RKO (cell line): ENCODE results near the gene ZFAND3.

Source experiments
- DNase-seq: peaks from one replicate; pipeline ENCODE4 v3.0.0-alpha.2; 2016; ENCODE audit warnings: low spot score

The ZFAND3 gene

DNA sequence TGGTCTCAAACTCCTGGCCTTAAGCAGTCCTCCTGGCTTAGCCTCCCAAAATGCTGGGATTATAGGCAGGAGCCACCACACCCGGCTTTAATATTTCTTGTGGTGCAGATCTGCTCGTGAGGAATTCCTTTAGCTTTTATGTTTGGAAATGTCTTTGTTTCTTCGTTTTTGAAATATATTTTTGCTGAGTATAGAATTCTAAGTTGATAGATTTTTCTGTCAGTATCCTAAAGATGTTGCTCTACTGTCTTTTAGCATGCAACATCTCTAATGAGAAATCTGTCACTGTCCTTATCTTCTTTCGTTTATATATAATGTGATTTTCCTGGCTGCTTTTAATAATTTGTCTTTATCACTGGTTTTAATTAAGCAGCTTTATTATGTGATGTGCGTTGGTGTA is 75.1 kb downstream of the ZFAND3 start:
- no peak for DNase-seq

DNA sequence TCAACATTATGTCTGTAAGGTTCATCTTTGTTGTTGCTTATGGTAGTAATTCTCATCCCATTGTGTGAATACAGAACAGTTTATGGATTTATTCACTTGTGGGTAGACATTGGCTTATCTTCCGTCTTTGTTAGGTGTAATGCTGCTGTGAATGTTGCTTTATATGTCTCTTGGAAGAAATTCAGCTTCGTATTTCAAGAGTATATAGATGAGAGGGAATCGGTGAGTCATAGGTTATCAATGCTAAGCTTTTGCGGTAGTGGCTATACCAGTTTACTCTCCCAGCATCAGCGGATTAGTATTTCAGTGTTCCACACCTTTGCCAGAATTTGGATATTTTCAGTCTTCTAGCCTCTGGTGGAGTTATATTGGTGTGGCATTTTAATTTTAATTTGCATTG is 77.8 kb downstream of the ZFAND3 start:
- no peak for DNase-seq

DNA sequence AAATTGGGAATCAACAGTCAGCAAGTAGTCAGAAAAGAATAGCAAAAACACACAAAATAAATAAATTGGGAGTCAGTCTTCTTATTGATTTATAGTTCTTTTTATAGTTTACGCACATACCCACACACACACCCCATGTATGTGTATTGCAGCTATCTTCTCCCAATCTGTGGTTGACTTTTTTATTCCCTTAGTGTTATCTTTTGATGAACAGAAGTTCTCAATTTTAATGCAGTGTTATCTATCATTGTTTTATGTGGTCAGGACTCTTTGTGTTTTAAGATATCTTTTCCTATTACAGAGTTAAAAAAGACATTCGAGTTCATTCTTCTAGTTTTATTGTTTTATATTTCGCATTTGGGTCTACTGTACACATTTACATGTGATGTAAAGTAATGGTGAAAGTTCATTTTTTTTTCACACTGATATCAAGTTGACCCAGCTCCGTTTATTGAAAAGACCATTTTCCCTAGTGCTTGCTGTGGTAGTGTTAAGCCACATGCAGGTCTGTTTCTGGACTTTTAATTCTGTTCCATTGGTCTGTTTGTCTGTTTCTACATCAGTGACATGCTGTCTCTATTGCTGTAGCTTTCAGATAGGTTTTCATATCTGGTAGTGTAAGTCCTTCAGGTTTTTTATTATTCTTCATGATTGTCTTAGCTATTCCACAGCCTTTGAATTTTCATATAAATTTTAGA is 78.4 kb downstream of the ZFAND3 start:
- no peak for DNase-seq

DNA sequence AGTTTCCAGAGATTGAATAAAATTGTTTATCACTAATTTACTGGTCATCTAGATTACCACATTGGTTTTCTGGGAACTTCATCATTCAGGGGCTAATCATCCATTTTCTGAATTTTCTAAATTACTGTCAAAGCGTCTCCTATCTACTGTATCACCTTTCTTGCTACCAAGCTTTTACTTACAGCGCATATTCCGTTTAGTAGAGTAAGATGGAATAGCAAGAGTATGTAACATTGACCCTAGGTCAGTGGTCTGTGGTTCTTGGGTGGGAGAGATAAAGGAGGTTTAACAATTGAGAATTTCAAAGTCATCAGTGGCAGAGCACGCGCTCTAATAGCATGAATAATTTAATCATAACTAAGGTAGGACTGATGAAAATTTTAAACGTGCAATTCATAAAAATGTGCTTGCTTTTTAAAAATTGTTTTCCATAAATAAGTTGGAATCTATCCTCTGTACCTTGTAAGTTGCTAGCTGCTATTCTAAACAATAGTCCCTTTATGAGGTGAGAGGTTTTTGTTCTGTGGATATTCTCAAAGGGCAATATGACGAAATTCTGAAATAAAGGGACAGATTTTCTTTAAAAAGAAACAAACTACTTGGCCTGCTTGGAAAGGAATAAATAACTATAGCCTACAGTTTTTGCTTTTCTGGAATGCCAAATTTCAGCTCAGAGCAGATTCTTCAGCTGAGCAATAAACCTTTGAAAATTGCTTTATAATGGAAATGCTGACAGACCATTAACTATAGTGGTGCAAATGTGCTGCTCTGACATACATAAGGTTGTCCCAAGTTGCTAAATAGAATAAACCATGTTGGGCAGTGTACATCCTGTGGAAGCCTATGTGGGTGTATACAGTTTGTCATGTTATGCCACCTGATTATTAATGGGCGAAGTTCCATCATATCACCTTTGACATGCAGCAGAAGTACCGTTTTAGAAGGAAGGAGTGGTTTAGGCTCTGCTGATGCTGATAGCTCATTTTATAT is 84.1 kb downstream of the ZFAND3 start:
- DNase-seq = no peak

DNA sequence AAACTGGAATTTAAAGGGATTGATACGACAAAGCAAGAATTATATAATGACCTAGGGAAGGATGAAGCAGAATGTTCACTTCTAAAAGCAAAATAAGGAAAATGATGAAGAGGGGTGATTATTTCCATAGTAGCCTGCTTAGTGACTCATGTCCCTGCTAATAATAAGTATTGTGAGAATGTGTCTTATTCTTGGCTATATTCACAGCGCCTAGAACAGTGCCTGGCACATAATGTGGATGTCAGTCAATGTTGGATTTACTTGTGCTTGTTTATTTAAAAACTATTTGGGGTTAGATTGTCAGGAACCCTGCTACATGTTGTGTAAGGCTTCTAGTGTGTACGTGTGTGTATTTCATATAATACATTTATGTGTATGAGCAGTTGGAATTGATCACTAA is 85.1 kb downstream of the ZFAND3 start:
- no peak for DNase-seq

DNA sequence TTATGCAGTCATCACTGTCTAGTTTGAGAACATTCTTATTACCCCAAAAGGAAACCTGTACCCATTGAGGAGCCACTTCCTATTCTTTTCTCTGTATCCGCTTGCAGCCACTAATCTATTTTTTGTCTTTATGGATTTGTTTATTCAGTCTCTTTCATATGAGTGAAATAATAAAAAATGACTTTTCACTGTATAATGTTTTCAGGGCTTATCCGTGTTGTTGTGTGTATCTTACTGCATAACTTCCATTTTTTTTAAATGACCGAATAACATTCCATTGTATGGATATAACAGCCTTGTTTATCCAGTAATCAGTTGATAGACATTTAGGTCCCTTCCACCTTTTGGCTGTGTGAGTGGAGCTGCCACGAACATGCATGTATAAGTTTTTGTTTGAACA is 86.6 kb downstream of the ZFAND3 start:
- no peak for DNase-seq

DNA sequence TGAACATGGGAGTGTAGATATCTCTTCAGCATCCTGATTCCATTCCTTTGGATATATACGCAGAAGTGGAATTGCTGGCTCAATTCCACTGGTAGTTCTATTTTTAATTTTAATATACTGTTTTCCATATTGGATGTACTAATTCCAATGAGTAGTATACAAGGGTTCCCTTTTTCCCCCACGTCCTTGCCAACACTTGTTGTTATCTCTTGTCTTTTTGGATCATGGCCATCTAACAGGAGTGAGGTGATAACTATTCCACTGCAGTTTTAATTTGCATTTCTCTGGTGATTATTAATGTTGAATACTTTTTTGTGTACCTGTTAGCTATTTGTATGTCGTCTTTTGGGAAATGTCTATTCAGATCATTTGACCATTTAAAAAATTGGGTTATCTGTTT is 91.5 kb downstream of the ZFAND3 start:
- no peak for DNase-seq

DNA sequence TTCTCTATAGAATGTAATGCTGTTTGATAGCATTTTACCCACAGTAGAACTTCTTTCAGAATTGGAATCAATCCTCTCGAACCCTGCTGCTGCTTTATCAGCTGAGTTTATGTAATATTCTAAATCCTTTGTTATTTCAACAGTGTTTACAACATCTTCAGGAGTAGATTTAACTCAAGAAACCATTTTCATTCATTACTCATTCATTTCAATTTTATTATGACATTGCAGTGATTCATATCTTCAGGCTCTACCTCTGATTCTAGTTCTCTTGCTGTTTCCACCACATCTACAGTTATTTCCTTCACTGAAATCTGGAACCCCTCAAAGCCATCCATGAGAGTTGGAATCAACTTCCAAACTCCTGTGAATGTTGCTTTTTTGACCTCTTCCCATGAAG is 93.7 kb downstream of the ZFAND3 start:
- no peak for DNase-seq

DNA sequence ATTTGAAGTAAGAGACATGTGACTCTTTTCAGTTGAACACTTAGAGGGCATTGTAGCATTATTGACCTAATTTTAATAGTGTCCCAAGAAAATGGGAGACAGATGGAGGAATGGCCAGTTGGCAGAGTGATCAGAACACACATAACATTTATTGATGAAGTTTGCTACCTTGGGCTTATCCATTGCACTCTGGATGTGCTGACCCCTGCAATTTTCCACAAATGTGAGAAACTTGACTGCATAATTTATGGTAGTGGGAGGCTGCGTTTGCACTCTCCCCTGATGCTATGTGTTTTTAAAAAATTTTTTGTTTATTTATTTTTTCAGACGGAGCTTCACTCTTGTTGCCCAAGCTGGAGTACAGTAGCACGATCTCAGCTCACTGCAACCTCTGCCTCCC is 95.9 kb downstream of the ZFAND3 start:
- DNase-seq = no peak

DNA sequence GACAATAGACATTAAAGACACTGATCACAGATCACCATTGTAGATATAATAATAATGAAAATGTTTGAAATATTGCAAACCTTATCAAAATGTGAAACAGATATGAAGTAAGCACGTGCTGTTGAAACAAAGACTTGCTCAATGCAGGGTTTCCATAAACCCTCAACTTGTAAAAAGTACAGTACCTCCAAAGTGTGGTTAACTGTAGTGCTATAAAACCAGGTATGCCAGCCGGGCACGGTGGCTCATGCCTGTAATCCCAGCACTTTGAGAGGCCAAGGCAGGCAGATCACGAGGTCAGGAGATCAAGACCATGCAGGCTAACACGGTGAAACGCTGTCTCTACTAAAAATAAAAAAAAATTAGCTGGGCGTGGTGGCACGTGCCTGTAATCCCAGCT is 96.6 kb downstream of the ZFAND3 start:
- DNase-seq = no peak

DNA sequence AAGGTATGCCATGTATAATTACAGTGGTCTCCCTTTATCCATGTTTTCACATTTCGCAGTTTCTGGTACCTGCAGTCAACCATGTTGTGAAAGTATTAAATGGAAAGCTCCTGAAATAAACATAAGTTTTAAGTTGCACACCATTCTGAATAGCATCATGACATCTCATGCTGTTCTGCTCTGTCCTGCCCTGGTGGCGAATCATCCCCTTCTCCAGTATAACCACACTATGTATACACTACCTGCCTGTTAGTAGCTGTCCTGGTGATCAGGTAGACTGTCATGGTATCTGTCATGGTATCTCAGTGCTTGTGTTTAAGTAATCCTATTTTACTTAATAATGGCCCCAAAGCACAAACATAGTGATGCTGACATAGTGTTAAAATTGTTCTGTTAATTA is 97.1 kb downstream of the ZFAND3 start:
- DNase-seq = no peak

DNA sequence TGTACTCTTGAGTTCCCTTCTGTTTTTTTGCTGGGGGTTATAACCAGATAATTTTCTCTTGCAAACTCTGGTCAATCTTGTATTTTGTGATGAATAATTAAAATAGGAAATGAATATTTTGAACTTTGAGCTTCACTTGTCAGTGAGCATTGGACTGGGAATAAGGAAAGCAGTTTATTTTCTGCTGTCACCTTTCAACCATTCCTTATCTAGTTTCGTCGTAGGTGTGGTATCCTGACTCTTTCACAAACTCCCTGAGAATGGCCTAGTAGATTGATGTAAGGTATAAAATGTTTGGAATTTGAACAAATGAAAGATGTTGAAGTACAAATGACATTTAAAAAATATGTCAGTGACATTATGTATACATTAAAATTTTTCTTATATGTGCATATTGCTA is 98.0 kb downstream of the ZFAND3 start:
- DNase-seq = no peak

DNA sequence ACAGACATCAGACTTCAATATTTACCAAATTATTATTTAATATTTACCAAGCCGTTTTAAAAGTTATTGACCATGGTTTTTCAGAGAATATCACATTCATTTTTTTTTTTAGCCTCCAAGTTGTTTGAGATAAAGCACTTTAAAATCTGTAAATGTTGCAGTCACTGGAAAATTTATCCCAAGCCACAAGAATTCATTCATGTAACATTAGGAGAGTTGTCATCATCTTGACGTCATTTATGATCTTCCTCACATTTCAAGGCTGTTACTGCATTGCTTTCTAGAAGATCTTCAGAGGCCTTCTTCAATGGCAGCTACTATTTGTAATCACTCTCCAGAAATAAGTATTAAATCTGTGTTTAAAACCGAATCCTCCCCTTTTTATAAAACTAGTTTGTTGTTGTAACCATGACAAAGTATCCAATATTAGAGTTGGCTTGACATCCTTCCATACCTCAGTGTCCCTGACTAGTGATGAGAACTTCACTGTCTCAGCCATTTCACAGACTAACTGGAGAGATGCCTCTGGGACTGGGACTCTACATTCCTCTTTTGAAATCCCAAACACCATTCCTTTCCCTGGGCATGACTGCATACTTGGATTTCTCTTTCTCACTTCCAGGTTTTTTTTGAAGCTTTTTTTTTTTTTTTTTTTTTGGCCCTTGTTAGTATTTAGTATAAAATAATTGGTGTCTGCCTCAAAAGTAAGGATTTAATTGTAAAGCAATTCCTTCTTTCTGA is 100.1 kb downstream of the ZFAND3 start:
- no peak for DNase-seq

DNA sequence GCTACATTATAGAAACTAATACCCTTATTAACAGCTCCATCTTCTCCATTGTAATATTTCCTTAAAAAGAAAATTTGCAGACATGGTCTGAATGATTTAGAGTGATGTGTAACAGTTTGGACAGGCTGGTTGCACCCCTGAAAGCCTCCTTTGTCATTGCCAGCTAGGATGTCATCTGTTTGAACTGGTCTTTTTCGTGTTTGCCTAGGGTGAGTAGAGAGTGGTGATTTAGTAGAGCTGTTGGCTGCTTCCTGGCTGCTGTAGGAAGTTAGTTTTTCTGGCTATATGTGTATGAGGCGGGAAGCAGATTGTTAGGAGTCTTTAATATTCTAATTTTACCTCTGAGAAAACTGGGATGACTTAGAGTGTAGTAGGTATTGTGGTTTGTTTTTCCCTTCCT is 101.1 kb downstream of the ZFAND3 start:
- no peak for DNase-seq

DNA sequence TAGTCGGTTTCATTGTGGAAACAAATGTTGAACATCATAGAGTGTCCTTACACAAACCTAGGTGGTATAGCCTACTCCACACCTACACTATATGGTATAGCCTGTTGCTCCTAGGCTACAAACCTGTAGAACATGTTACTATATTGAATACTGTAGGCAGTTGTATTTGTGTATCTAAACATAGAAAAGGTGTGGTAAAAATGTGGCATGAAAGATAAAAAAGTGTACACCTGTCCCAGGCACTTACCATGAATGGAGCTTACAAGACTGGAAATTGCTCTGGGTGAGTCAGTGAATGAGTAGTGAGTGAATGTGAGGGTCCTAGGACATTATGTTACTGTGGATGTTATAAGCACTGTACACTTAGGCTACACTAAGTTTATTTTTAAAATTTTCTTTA is 103.0 kb downstream of the ZFAND3 start:
- DNase-seq = no peak

DNA sequence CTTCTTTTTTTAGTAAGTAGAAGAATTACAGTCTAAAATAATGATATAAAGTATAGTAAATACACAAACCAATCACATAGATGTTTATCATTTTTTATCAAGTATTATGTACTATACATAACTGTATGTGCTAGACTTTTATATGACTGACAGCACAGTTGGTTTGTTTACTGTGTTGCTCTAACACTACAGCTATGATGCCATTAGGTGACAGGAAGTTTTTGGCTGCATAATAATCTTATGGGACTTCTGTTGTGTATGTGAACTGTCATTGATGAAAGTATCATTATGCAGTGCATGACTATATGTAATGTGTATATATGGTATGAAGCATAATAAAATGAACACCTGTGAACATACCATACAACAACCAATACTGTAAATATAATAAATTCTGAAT is 104.0 kb downstream of the ZFAND3 start:
- DNase-seq = no peak

DNA sequence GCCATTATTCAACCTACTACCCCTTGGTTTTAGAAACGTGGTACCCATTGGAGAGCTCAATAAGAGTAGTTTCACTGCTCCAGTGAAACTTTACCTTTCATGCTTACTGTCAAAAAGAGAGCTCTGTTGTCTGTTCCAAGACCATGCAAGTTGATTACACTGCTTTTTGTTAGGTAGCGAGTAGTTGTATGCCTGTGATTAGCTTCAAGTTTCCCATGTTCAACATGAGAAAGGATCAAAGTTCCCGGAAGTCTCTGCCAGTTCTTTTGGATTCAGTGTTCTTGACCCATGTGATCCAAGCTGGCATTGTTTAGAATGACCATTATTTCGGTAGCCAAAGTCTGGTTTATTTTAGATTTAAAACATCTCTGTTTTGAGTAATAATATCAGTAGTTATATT is 107.1 kb downstream of the ZFAND3 start:
- DNase-seq = no peak

DNA sequence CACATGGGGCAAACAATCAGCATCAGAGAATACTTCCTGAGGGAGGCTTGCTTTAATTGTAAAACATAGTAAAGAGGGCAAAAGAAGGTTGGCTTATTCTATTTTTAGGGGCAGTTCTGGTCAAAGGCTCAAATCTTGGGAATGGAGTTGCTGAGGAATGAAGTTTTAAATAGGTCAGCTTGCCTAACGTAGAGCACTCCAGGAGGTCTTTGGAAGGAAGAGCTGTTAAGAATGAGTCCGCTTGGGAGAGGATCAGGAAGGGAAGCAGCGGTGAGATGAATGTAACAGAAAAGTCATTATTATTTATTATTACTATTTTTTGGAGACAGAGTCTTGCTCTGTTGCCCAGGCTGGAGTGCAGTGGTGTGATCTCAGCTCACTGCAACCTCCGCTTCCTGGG is 108.7 kb downstream of the ZFAND3 start:
- no peak for DNase-seq

DNA sequence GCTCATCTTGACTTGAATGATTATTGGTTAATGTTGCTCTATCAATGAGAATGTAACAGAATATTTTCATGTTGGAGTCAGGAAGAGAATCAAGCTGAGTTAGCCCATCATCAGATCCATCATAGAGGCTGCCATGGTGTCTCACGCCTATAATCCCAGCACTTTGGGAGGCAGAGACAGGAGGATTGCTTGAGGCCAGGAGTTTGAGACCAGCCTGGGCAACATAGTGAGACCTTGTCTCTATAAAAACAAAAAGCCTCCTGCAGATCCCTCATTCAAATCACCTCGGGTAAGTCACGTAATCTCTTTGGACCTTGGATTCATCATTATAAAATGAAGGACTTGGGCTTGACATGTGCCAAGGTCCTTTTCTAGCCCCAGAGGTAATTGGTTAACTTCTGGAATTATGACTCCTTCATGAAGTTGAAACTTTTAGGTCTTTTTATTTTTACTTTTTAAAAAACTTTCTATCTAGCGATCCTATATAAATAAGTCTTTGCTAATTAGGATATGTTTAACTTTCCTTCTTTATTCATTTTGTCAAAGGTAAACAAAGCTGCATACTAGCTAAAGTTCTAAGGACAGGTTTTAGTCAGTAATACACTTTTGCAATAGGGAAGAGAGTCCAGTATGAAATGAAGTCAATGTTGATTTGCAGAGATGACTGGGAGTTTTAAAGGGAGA is 110.9 kb downstream of the ZFAND3 start:
- DNase-seq = no peak

DNA sequence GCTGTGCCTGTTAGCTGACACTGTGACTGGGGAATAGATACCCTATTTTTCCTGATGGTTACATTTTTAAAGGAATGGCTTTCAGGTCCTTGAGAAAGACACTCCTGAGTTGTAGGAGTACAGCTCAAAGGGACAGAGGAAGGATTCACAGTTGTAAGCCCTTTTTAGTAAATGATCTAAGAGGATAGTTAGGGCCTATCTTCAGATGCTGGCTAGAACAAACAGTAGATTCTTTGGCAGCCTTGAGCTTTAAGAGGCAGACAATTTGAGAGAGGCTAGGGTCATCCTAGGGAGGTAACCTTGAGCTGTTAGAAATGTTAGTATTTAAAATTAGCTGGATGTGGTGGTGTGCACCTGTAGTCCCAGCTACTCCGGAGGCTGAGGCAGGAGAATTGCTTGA is 111.5 kb downstream of the ZFAND3 start:
- DNase-seq = no peak

DNA sequence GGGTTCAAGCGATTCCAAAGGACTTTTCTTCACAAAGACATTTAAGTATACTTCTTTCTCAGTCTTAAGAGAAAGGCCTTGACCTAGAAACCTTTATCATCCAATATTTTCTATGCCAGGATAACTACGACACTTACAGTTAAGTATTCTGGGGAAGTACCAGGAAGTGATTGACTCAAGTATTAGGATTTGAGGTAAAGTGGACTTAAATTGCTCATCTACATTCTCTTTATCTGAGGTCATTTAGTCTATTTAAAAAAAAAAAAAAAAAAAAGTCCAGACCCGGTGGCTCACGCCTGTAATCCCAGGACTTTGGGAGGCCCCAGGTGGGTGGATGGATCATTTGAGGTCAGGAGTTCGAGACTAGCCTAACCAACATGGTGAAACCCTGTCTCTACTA is 114.7 kb downstream of the ZFAND3 start:
- DNase-seq = peak; percentile 40

DNA sequence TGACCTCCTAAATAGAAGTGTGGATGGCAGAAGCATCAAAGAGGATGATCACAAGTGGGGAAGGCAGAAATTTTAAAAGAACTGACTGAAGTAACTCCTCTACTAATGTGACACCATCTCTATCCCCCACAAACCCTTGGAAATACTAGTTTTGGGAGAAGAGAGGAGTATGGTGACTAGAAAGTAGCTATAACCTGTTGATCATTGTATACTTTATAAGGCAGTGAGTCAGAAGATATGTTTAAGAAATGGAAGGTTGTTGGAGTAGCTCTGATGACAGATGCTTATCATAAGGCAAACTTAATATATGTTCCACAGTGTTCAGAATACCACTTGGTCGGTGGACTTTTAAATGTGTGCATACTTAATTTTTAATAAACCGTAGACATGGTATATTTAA is 116.6 kb downstream of the ZFAND3 start:
- DNase-seq = no peak
